HG02943 (cell line): ENCODE data around the gene CTRB1.
A peak's percentile ranks its signal among the peaks of the same experiment; 100 is the strongest.

Source experiments
- ATAC-seq: cut with Tn5 transposase; IDR thresholded peaks from one replicate; pipeline ENCODE4 v1.9.1; 2021; ENCODE audit warnings: mild to moderate bottlenecking, low read depth, moderate library complexity; ENCODE audit not compliant: unreplicated experiment

The CTRB1 gene

DNA sequence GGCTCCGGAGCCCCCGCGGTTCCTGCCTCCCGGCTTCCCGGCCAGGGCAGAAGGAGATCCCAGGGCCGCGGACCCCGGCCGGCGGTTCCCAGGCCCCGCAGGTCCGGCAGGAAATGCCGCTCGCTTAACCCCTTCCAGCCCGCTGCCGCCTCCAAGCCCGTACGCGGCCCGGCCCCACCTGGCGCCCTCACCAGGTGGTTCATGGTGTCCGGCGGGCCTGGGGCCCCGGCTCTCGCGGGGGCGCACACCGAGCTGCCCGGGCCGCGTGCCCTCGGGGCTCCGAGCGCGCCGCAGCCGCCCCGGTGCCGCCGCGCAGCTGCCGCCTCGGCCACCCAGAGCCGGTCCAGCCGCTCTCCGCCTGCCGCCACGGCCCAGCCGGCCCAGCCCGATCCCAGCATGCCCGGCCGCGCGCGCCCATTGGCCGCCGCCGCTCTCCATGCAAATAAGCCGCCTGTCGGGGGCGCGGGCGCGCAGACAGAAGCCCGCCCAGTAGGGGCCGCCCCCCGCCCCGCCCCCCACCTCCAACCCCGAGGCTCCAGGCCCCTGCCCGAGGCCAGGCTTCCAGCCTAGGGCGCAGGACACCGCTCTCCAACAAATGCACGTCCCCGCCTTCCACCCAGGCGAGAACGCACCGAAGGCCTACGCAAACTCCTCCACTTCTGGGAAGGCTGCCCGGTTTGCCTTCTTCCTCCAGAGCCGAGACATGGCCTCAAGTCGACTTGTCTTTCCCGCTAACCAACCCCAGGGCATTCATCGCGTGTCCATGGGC, 32.7 kb downstream of the CTRB1 start, which contains the start of gene BCAR1:
Gene BCAR1, minus strand, starts transcription at position 345 of the 769 bp plus-strand sequence. Its CDS starts 142 bp downstream, at position 203.
- peak; percentile 68 for ATAC-seq

- ATAC-seq: no peak
Measured at GRCh38 chr16:75252049-75252864, 33.5 kb downstream of the CTRB1 start.

- ATAC-seq: no peak
Measured at GRCh38 chr16:75252946-75253911, 34.4 kb downstream of the CTRB1 start.

- no peak for ATAC-seq
Measured at GRCh38 chr16:75254359-75254837, 35.6 kb downstream of the CTRB1 start.

DNA sequence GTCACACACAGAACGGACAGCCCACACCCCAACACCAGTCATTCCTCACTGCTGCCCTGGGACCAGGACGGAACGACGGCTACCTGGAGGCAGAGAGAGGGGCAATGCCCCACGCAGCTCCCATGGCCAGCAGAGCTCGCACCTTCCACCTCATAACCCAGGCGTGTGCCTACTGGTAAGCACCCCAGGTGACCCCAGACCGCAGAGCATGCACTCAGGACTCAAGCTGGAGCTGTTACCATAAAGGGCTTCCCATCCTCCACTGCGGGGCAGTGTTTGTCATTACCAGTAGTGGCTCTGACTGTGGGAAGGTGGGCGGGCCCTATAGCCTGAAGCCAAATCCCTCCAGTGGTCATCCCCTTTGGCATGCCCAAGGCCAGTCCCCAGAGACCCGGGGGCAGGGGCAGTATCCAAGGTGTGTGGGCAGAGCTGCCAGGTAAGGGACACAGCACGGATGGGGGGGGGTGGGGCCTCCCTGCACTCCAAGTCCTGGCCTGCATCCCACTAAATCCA, 37.3 kb downstream of the CTRB1 start:
- no peak for ATAC-seq

DNA sequence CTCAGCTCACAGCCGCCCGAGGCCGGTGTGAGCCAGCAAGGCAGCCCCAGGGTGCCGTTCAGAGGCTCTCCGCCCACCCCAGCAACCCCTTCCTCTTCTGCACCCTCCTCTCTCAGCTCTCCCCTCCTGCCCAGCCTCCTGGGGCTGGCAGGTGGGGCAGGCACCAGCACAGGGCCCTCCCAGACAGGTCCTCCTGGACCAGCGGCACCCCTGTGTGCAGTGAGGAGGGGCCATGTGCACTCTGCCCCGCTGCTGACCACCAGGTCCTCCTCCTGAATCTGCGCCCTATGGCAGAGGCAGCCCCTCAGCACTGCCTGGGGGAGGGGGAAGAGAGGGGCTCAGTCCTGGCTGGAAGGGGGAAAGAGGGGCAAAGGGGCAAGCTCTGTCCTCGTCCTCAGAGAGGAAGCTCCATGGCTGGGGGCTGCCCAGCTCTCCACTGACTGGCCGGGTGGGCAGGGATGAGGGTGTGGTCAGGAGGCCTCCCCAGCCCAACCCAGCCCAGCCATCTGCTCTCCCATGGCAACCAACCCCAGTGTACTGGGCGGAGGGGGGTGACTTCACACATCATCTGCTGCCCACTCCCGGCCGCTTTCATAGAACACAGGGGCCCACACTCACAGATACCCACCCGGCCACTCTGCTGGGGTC, 38.0 kb downstream of the CTRB1 start:
- no peak for ATAC-seq

- ATAC-seq: no peak
Measured at GRCh38 chr16:75257886-75258806, 39.4 kb downstream of the CTRB1 start.

DNA sequence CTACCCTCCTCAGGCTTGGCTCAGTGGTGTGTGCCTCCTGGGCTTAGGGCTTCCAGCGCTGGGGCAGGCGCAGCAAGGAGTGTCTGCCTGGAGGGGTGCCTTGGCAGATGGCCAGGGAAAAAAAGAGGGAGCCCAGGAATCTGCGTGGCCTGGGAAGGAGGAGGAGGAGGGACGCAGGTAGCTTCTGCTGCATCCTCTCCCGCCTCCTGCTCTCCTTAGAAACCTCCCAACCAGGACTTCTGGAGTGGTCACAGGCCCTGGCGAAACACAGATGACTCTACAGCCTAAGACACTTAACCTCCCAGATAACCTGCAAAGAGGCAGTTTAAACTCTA, 40.0 kb downstream of the CTRB1 start:
- ATAC-seq: no peak

DNA sequence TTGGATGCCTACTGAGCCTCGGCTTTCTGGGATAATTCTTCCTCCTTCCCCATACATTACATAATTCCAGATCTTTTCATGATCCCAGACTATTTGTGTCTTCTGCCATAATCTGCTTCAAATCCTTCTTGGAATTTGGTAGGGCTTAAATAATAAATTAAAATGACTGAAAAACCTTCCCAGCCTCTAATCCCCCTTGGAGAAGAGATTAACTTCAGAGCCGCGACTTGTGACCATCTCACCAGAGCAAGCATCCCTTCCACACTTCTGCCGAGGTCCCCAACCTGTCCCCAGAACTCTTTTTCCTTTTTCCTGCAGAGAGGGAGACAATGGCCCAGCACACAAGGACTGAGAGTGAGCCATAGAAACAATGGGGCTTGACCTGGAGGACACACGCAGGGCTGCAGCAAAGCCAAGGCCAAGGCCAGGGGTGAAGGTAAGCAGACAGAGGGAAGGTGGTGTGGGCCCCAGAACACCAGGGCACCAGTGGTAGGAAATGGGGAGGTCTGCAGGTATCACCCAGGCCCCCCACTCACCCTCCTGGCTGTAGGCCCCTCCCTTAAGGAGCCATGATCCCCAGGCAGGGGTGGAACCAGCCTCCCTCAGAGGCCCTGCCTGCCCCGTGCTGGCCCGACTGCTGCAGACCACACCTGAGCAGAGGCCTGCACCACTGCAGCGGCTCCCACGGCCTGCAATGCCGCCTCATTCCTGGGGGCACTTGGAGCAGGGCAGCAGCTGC, 42.2 kb downstream of the CTRB1 start:
- no peak for ATAC-seq

GRCh38 chr16:75261590-75262078, 42.8 kb downstream of the CTRB1 start:
- ATAC-seq: no peak

DNA sequence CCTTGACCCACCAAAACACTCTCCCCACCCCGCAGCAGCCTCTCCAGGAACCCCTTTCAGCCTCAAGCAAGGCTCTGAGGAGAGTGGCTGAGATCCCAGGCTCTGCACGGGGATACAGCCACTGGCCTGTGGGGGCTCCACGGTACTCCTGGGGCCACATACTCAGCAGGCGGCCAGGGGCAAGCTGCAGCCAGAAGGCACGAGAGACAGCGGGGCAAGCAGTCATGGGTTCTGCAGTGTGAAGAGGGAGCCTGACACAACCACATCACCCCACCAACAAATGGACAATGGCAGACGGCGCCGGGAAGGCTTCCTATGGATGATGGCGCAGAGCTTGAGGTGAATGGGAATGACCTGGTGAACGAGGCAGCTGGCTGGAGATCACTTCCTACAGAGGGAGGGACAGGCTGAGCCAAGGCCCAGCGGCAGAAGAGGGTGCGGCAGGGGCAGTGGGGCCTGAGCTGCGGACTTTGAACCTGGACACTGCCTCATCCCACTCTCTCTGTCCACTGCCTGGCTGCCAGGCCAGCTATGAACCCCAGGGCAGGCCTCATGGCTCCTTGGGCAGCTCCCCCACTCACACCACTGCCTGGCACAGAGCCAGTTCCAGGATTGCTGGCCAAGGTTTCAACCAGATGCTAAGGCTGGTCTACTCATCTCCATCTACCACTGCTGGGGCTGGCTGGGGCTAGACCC, 43.5 kb downstream of the CTRB1 start:
- ATAC-seq: no peak

- ATAC-seq: no peak
Measured at GRCh38 chr16:75262800-75263127, 44.0 kb downstream of the CTRB1 start.

GRCh38 chr16:75263291-75263962, 44.6 kb downstream of the CTRB1 start:
- no peak for ATAC-seq

DNA sequence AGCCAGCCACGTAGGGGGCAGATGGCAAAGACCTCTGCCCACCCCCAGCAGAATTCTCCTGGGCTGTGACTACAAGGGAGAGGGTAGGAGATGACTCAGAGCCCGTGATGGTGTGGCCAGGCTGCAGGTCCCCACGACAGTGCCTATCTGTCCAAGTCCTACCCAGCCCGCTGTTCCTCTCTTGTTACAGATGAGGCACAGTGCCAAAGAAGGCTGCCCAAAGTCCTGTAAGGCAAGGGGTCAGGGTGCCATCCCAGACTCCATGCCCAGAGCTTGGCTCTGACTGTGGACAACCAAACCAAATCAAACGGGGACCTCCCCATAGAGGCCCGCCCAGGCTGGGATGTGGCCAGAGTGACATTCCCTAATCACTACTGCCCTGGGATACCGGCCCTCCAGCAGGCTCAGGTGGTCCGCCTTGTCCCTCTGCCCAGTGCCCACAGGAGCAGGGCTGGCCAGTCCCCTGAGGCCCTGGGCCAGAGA, 45.2 kb downstream of the CTRB1 start:
- ATAC-seq: no peak

DNA sequence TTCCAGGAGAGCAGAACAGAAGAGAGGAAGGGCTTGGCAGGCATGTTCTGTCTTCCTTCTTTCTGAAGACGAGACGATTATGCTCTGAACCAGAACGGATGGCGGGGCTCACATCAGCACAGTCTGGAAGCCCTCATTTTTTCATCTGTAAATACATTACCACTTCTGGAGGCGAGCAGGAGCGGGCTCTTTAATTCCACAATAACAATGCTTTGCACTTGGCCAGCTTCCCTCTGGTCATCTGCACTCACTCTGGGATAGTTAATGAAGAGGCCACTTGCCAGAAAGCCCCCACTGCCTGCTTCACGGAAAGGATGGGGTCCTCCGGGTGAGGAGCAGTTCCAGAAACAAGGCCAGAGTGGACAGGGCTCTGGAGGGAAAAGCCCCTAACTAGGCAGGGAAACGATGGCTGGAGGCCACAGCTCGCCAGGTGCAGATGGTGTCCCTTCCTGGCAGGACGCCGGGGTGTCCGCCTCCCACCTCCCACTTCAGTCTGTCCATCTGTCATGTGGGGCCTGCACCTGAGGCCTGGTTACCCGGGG, 45.7 kb downstream of the CTRB1 start:
- ATAC-seq: no peak
